Ascending aorta (tissue), 2 donors: Measurements from ENCODE around the gene AADACL2. TPM values are rescaled to one million over a fixed set of nuclear protein-coding genes. Genes with fewer than 3 reads are reported as not detected.

Experiments used
- DNase-seq, 2 donors: peaks; one replicate each; pipeline ENCODE4 v3.0.0-alpha.2; 2019; ENCODE audit warnings: low spot score in 2 of 2
- H3K27ac ChIP-seq, 2 donors: fragments of 200-600 bp; sonication (generic); one replicate each; pipeline ENCODE4 v1.5.1; 2016 to 2017; ENCODE audit warnings: mild to moderate bottlenecking in 1 of 2
- H3K27me3 ChIP-seq: fragments of 200-600 bp; sonication (generic); one replicate; pipeline ENCODE4 v1.5.1; 2017
- H3K36me3 ChIP-seq, 2 donors: fragments of 200-600 bp; sonication (generic); one replicate each; pipeline ENCODE4 v1.5.1; 2016
- H3K4me1 ChIP-seq, 2 donors: fragments of 200-600 bp; sonication (generic); one replicate each; pipeline ENCODE4 v1.5.1; 2016 to 2017; ENCODE audit warnings: mild to moderate bottlenecking in 1 of 2
- H3K4me3 ChIP-seq, 2 donors: fragments of 200-600 bp; sonication (generic); one replicate each; pipeline ENCODE4 v1.5.1; 2016 to 2017; ENCODE audit warnings: mild to moderate bottlenecking in 1 of 2
- H3K9me3 ChIP-seq, 2 donors: fragments of 200-600 bp; sonication (generic); one replicate each; pipeline ENCODE4 v1.5.1; 2016
- CTCF ChIP-seq, 3 experiments: fragments of 200-600 bp in 2 of 3; fragments of 450-650 bp in 1 of 3; sonication (generic) in 2 of 3; IDR thresholded peaks; one replicate each; pipeline ENCODE4 v1.5.1; 2016 to 2019; ENCODE audit warnings: antibody characterized with exemption in 3 of 3, mild to moderate bottlenecking in 1 of 3, moderate library complexity in 1 of 3
- intact Hi-C: fragments of 100-400 bp; cut with DNase I; formaldehyde crosslinking; loops from one replicate; pipeline ENCODE4 v1.15.1; 2023
- total RNA-seq: library from RNA; depleted of rRNA; stranded (reverse); fragments of >200 nt; gene quantifications from one replicate; pipeline ENCODE4 v1.1.0, GENCODE V29; 2016

Gene AADACL2
- total RNA-seq, 1 donor from 2014 or later: not detected

DNA sequence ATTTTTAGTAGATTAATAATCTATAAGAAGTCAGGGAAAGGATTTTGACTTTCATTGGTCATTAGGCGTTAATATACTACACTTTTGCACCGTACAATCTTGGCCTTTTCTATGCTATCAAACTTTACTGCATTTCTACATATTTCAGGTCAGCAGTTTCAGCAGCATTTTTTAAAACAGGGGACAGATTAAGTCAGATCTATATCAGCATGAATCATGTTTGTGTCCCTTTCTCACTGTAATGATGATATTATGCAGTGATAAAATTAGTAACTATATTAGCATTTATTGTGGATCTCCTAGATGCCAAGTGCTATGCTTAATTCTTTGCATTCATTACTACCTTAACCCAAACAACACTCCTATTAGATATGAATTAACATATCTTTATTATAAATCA, 59.9 kb downstream of the AADACL2 start:
- Histone ChIP-seq H3K27ac (no peak overlapping the region), H3K9me3 (no peaks in the 10 kb centered on the region), H3K27me3 (no peaks in the 10 kb centered on the region), H3K4me3 (no peak overlapping the region), H3K4me1 (no peaks in the 10 kb centered on the region), H3K36me3 (no peaks in the 10 kb centered on the region)
- no peak for DNase-seq
- TF ChIP-seq CTCF (IDR thresholded peaks at IDR 0.05): no peak
- intact Hi-C loops: no loop called here

- H3K9me3 ChIP-seq: no peaks in the 10 kb centered on the region
- intact Hi-C loops: no loop called here
- H3K4me1 ChIP-seq: no peaks in the 10 kb centered on the region
- H3K27ac ChIP-seq: no peak overlapping the region
- H3K4me3 ChIP-seq: no peak overlapping the region
- no peak for DNase-seq
- H3K36me3 ChIP-seq: no peaks in the 10 kb centered on the region
- no peaks in the 10 kb centered on the region for H3K27me3 ChIP-seq
- TF ChIP-seq CTCF (IDR thresholded peaks at IDR 0.05): no peak
Measured at GRCh38 chr3:151794080-151794479, 60.4 kb downstream of the AADACL2 start.

GRCh38 chr3:151795276-151795675, 61.5 kb downstream of the AADACL2 start:
- Histone ChIP-seq H3K4me1 (no peaks in the 10 kb centered on the region), H3K36me3 (no peaks in the 10 kb centered on the region), H3K27me3 (no peaks in the 10 kb centered on the region), H3K9me3 (no peaks in the 10 kb centered on the region), H3K4me3 (no peak overlapping the region), H3K27ac (no peak overlapping the region)
- intact Hi-C loops: no loop called here
- TF ChIP-seq CTCF (IDR thresholded peaks at IDR 0.05): no peak
- no peak for DNase-seq

DNA sequence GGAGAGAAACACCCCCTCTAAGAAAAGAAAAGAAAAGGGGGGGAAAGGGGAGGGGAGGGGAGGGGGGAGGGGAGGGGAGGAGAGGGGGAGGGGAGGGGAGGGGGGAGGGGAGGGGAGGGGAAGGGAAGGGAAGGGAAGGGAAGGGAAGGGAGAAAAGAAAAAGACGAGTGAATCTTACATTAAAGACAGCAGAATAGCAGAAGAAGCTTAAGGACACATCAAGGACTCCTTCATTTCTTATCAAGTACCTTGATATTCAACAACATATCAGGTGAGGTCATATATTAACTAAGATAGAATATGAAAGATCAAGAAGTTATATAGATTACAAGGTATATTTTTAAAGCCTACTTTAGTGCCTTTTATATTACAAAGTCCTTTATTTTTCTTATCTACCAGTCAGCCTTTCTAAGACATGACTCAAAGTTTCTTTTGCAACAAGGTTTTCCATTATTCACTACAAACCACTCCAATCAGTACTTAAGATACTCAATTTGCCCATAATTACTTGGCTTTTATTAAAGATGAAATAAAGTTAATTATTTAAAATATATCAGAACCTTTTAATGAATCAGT, 62.5 kb downstream of the AADACL2 start:
- no peak for TF ChIP-seq CTCF (IDR thresholded peaks at IDR 0.05)
- Histone ChIP-seq H3K36me3 (no peaks in the 10 kb centered on the region), H3K27me3 (no peaks in the 10 kb centered on the region), H3K4me3 (no peak overlapping the region), H3K9me3 (no peaks in the 10 kb centered on the region), H3K27ac (no peak overlapping the region), H3K4me1 (no peaks in the 10 kb centered on the region)
- intact Hi-C loops: no loop called here
- DNase-seq: no peak

GRCh38 chr3:151798466-151798865, 64.7 kb downstream of the AADACL2 start:
- no peak for TF ChIP-seq CTCF (IDR thresholded peaks at IDR 0.05)
- Histone ChIP-seq H3K4me3 (no peak overlapping the region), H3K27ac (no peak overlapping the region), H3K36me3 (no peaks in the 10 kb centered on the region), H3K9me3 (no peaks in the 10 kb centered on the region), H3K4me1 (no peaks in the 10 kb centered on the region), H3K27me3 (no peaks in the 10 kb centered on the region)
- no peak for DNase-seq
- intact Hi-C loops: no loop called here

- no peaks in the 10 kb centered on the region for H3K4me1 ChIP-seq
- intact Hi-C loops: no loop called here
- no peaks in the 10 kb centered on the region for H3K9me3 ChIP-seq
- no peaks in the 10 kb centered on the region for H3K27me3 ChIP-seq
- H3K4me3 ChIP-seq: no peak overlapping the region
- H3K27ac ChIP-seq: no peak overlapping the region
- no peak for DNase-seq
- no peak for TF ChIP-seq CTCF (IDR thresholded peaks at IDR 0.05)
- H3K36me3 ChIP-seq: no peaks in the 10 kb centered on the region
Measured at GRCh38 chr3:151800431-151800830, 66.7 kb downstream of the AADACL2 start.
